Muscle layer of duodenum (tissue), 2 donors: ENCODE data around the gene HSPA4.

Experiments used
- H3K27ac ChIP-seq: one replicate; pipeline ENCODE4 v1.7.0; 2013; ENCODE audit warnings: mild to moderate bottlenecking, low read length
- H3K27me3 ChIP-seq: one replicate; pipeline ENCODE4 v1.7.0; 2013; ENCODE audit warnings: low read depth, mild to moderate bottlenecking, control low read depth, low read length
- H3K36me3 ChIP-seq, 2 donors: one replicate each; pipeline ENCODE4 v1.7.0; 2013; ENCODE audit warnings: low read length in 2 of 2, control low read depth in 1 of 2, mild to moderate bottlenecking in 1 of 2; ENCODE audit not compliant: insufficient read depth in 2 of 2, control insufficient read depth in 1 of 2
- H3K4me1 ChIP-seq, 2 donors: one replicate each; pipeline ENCODE4 v1.7.0; 2013; ENCODE audit warnings: low read length in 2 of 2, mild to moderate bottlenecking in 2 of 2, control low read depth in 1 of 2, moderate library complexity in 1 of 2; ENCODE audit not compliant: insufficient read depth in 2 of 2, control insufficient read depth in 1 of 2
- H3K4me3 ChIP-seq, 2 donors: one replicate each; pipeline ENCODE4 v1.7.0; 2013; ENCODE audit warnings: low read length in 2 of 2, low read depth in 1 of 2, mild to moderate bottlenecking in 1 of 2
- H3K9me3 ChIP-seq, 2 donors: one replicate each; pipeline ENCODE4 v1.7.0; 2013; ENCODE audit warnings: low read length in 2 of 2, control low read depth in 1 of 2, mild to moderate bottlenecking in 1 of 2; ENCODE audit not compliant: control insufficient read depth in 1 of 2
- donor health status: healthy.

Gene HSPA4

DNA sequence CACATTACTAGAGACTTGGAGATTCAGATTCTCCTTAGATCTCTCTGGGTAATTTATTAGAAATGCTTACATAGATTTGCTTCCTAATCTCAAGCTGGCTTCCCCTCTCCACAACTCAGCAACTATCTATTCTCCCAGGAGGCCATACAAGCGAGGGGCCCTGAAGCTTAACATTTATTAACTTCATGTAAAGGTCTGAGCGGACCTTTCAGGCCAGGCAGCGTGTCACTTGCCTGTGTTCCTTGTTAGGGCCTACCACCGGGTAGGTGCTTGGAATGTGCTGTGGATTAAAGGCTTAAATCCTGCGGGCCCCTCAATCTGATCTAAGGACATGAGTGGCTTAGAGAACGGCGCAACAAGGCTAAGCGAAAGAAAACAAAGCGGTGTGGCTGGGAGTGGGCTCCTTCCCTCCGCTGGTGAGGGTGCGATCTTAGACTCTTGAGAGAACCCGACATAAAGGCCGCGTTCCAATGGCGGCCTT is 712 bp upstream of the HSPA4 start:
- H3K27ac ChIP-seq: peak overlapping the region; percentile 100
- peaks cover 0 to 11% of the 10 kb centered on the region in 2 donors for H3K36me3 ChIP-seq
- H3K27me3 ChIP-seq: no peaks in the 10 kb centered on the region
- no peaks in the 10 kb centered on the region for H3K9me3 ChIP-seq
- H3K4me3 ChIP-seq: peak overlapping the region; percentile 88 to 95
- peaks cover 12 to 20% of the 10 kb centered on the region in 2 donors for H3K4me1 ChIP-seq

GRCh38 chr5:133052317-133053175 is 733 bp downstream of the HSPA4 start:
- Histone ChIP-seq H3K27me3 (no peaks in the 10 kb centered on the region), H3K9me3 (no peaks in the 10 kb centered on the region), H3K36me3 (peaks cover 0 to 11% of the 10 kb centered on the region in 2 donors), H3K4me1 (peaks cover 12 to 25% of the 10 kb centered on the region in 2 donors), H3K27ac (peak overlapping the region; percentile 100), H3K4me3 (peak overlapping the region; percentile 88 to 95)

GRCh38 chr5:133053448-133053847 is 1.6 kb downstream of the HSPA4 start:
- no peaks in the 10 kb centered on the region for H3K9me3 ChIP-seq
- no peaks in the 10 kb centered on the region for H3K27me3 ChIP-seq
- peak overlapping the region in 1 of 2 donors; percentile 88 for H3K4me3 ChIP-seq
- H3K4me1 ChIP-seq: peaks cover 12 to 25% of the 10 kb centered on the region in 2 donors
- no peak overlapping the region for H3K27ac ChIP-seq
- H3K36me3 ChIP-seq: peaks cover 0 to 11% of the 10 kb centered on the region in 2 donors

GRCh38 chr5:133054697-133055471 is 3.1 kb downstream of the HSPA4 start:
- Histone ChIP-seq H3K27me3 (no peaks in the 10 kb centered on the region), H3K27ac (no peak overlapping the region), H3K9me3 (no peaks in the 10 kb centered on the region), H3K4me3 (no peak overlapping the region), H3K36me3 (peaks cover 0 to 11% of the 10 kb centered on the region in 2 donors), H3K4me1 (peaks cover 6 to 25% of the 10 kb centered on the region in 2 donors)

DNA sequence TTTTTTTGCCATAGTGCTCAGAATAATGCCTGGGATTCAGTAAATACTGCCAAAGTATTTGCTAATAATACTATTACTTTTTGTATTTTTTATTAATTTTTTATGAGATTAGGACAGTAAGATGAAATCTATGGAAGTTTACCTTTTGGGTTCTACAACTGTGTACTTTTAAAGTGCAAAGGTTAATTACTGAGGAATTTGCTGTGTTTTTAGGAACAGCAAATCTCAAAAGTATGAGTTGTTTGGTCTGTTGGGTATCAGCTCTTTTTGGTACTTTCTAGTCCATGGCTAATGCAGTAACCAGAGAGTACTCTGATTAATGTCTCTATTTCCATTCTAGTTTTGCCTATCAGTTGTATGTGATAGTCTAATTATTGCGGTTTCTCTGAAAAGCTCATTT is 5.1 kb downstream of the HSPA4 start:
- peaks cover 0 to 15% of the 10 kb centered on the region in 2 donors for H3K4me1 ChIP-seq
- no peaks in the 10 kb centered on the region for H3K9me3 ChIP-seq
- H3K27me3 ChIP-seq: no peaks in the 10 kb centered on the region
- H3K27ac ChIP-seq: no peak overlapping the region
- H3K36me3 ChIP-seq: peaks cover 0 to 5% of the 10 kb centered on the region in 2 donors
- no peak overlapping the region for H3K4me3 ChIP-seq

DNA sequence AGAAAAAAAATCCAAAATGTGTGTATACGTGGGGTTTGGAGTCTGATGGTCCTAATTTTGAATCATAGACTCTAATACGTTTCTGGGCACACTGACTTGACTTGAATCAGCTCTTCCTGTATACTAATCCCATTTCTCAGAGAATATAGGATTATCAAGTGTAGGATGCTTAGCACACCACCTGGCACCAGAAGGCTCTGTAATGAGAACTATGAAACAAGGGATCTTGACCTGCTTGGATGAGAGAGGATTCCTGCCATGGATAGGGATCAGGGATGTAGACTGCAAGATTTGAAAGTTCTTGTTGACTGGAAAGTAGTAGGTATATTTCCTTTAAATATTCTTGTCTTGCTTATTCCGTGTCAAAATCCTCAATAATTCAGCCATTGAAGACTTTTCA is 7.8 kb downstream of the HSPA4 start:
- H3K27ac ChIP-seq: no peak overlapping the region
- no peak overlapping the region for H3K4me3 ChIP-seq
- H3K27me3 ChIP-seq: no peaks in the 10 kb centered on the region
- H3K9me3 ChIP-seq: no peaks in the 10 kb centered on the region
- H3K4me1 ChIP-seq: peaks cover 0 to 14% of the 10 kb centered on the region in 2 donors
- no peaks in the 10 kb centered on the region for H3K36me3 ChIP-seq

GRCh38 chr5:133062276-133062675 is 10.5 kb downstream of the HSPA4 start:
- no peaks in the 10 kb centered on the region for H3K27me3 ChIP-seq

GRCh38 chr5:133063965-133064364 is 12.2 kb downstream of the HSPA4 start:
- peaks cover 0 to 17% of the 10 kb centered on the region in 2 donors for H3K4me1 ChIP-seq
- no peak overlapping the region for H3K27ac ChIP-seq
- H3K9me3 ChIP-seq: no peaks in the 10 kb centered on the region
- H3K4me3 ChIP-seq: no peak overlapping the region
- peaks cover 18 to 23% of the 10 kb centered on the region in 2 donors for H3K36me3 ChIP-seq
- no peaks in the 10 kb centered on the region for H3K27me3 ChIP-seq

More at GRCh38 chr5:133062276-133062675, 10.5 kb downstream of the HSPA4 start:
- Histone ChIP-seq H3K4me1 (peaks cover 0 to 17% of the 10 kb centered on the region in 2 donors), H3K27ac (no peak overlapping the region), H3K4me3 (no peak overlapping the region), H3K36me3 (peaks cover 10 to 11% of the 10 kb centered on the region in 2 donors), H3K9me3 (no peaks in the 10 kb centered on the region)

GRCh38 chr5:133065471-133065870 is 13.7 kb downstream of the HSPA4 start:
- H3K27me3 ChIP-seq: no peaks in the 10 kb centered on the region
- no peak overlapping the region for H3K27ac ChIP-seq
- peaks cover 0 to 17% of the 10 kb centered on the region in 2 donors for H3K4me1 ChIP-seq
- no peak overlapping the region for H3K4me3 ChIP-seq
- H3K36me3 ChIP-seq: peaks cover 26 to 32% of the 10 kb centered on the region in 2 donors
- H3K9me3 ChIP-seq: no peaks in the 10 kb centered on the region

- H3K4me3 ChIP-seq: no peak overlapping the region
- no peaks in the 10 kb centered on the region for H3K9me3 ChIP-seq
- H3K4me1 ChIP-seq: peaks cover 0 to 17% of the 10 kb centered on the region in 2 donors
- H3K36me3 ChIP-seq: peaks cover 29 to 38% of the 10 kb centered on the region in 2 donors
- H3K27me3 ChIP-seq: no peaks in the 10 kb centered on the region
- H3K27ac ChIP-seq: no peak overlapping the region
These were observed 14.2 kb downstream of the HSPA4 start for GRCh38 chr5:133066045-133066444.

DNA sequence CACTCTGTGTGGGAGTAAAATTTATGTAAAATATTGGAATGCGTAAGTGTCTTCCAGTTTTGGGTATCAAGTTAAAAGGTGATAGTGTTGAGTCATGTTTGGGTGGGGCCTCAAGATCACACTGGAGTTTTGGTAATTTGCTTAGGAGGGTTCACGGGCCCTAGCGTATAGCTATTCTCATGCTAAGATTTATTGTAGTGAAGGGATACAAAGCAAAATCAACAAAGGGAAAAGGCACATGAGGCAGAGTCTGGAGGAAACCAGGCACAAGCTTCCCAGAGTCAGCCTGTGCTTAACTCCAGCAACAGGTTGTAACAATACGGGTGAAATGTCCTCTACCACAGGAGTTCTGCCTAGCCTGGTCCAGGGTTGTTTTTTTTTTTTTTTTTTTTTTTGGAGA is 20.2 kb downstream of the HSPA4 start:
- Histone ChIP-seq H3K4me1 (peaks cover 0 to 3% of the 10 kb centered on the region in 2 donors), H3K9me3 (no peaks in the 10 kb centered on the region), H3K4me3 (no peak overlapping the region), H3K27ac (no peak overlapping the region), H3K27me3 (no peaks in the 10 kb centered on the region), H3K36me3 (peaks cover 44 to 63% of the 10 kb centered on the region in 2 donors)
